SK-N-MC (cell line): ENCODE results near the gene TMEM181.
A peak's percentile ranks its signal among the peaks of the same experiment; 100 is the strongest.
"Not testable (repeated sequence)": the region's sequence is repeated elsewhere in the genome, so short reads cannot be mapped to it uniquely, and the experiment has no call there.

Source experiments
- DNase-seq: peaks from one replicate; pipeline ENCODE4 v3.0.0-alpha.2; 2011; ENCODE audit warnings: low read depth, low spot score
- H3K27ac ChIP-seq: fragments of 200-600 bp; sonication (generic); 2 replicates; pipeline ENCODE4 v1.5.1; 2016; ENCODE audit warnings: mixed run types
- H3K36me3 ChIP-seq: fragments of 200-600 bp; sonication (generic); 2 replicates; pipeline ENCODE4 v1.6.1; 2017; ENCODE audit warnings: antibody characterized with exemption, low read length, mixed read lengths; ENCODE audit not compliant: insufficient read depth
- H3K4me3 ChIP-seq: fragments of 200-600 bp; sonication (generic); 2 replicates; pipeline ENCODE4 v1.5.1; 2016
- H3K9ac ChIP-seq: fragments of 200-600 bp; sonication (generic); 2 replicates; pipeline ENCODE4 v1.8.0; 2017; ENCODE audit warnings: mixed run types, mixed read lengths; ENCODE audit not compliant: insufficient read length
- H3K9me3 ChIP-seq: fragments of 200-600 bp; sonication (generic); 2 replicates; pipeline ENCODE4 v1.6.1; 2017; ENCODE audit warnings: low read depth, mild to moderate bottlenecking, antibody characterized with exemption, low read length, moderate library complexity, mixed read lengths
- EZH2 ChIP-seq: fragments of 200-600 bp; sonication (generic); IDR thresholded peaks from one replicate; pipeline ENCODE4 v1.6.1; 2017; ENCODE audit warnings: antibody characterized with exemption
- FOXP2 ChIP-seq: optimal IDR thresholded peaks from 2 replicates; pipeline ENCODE3; 2011; ENCODE audit warnings: mild to moderate bottlenecking, moderate library complexity; ENCODE audit not compliant: insufficient read depth; ENCODE audit errors: extremely low read length, control extremely low read depth
- POLR2AphosphoS5 ChIP-seq: IDR thresholded peaks from 2 replicates; pipeline ENCODE4 v1.6.1; 2012; ENCODE audit warnings: mild to moderate bottlenecking, low read depth, low read length, borderline replicate concordance

The TMEM181 gene

DNA sequence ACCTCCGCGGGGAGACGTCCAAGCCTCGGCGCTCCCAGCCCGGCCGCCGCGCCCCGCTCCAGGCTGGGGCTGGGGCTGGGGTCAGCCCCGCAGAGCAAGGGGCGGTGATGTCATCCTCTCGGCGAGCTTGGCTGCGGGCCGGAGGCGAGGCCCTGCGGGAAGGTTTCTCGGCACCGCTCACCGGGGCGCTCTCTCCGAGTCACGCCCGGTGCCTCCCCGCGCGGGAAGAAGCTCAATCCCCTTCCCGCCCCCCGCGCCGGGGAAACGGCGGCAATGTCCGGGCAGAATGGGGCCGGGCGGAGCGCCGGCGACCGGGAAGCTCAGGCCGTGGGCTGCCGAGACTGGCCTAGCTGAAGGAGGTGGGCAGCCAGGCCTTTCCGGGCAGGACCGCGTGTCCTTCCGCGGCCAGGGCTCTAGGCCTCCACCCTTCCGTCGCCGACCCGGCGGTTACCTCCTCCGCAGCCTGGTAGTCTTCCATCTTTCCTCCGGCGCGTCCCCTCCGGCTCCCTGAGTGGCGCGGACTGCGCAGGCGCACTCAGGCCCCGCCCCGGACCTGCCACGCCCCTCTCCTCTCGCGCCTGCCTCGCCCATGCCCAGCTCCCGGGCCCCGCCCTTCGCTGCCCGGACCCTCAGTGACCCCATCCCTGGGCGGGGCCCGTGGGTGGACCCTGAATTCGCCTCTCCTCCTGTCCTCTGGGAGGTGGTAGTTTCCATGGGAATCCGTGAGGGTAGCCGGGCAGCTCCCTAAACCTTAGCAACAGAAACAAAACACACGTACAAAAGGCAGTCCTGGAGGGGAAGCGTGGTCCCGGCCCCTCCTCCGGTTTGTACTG lies 84.6 kb downstream of the TMEM181 start, which contains the start of gene DYNLT1:
Gene DYNLT1 (minus strand): TSS at position 513 of the 833 bp plus-strand sequence. CDS start 35 bp downstream, at position 478.
- no peak for DNase-seq
- Histone ChIP-seq H3K4me3 (peak within 1 kb of the TSS; percentile 98), H3K27ac (no peak within 1 kb of the TSS), H3K9ac (peak within 1 kb of the TSS; percentile 86), H3K9me3 (no peaks in the 10 kb centered on the region), H3K36me3 (no peaks in the 10 kb centered on the region; the same call in 1 of the 2 replicates)
- TF ChIP-seq FOXP2: no peak
- TF ChIP-seq POLR2AphosphoS5: peak; percentile 98

DNA sequence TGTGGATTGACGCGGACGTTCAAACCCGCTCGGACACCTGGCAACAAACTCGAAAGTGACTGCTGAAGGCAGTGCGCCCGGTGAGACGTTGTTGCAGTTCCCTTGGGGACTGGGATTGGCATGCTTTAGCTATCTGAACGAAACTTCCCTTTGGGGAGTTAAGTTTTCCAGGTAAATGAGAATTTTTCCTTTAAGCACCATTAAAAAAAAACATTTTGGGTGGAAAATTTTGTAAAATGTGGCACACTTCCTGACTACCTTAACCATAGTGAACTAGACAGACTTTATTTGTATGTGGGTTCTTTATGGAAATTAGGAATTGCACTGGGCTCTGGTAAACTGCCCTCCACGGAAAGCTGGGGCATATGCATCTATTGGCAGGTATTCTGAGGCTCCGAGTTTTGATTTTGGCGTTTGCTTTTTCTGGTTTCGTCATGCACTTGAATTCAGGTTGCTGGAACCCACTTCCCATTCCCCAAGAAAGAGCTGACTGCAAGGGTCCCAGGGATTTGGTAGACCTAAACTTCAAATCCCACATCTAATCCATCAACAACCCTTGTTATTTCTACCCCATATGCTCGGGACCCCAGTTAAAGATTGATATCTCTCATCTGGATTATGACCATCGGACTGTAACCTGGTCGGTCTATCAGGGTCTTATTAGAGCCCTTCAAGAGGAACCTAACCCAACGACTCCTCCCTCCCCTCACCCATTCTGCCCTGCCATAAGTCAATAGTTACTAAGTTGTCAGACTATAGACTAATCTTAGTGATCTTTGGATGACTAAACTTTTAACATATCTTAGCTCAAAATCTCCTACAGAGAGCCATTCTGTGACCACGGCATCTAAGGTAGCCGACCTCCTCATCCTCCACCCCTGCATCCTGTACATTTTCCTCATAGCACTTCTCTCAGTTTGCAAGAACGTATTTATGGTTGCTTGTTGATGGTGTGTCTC lies 85.5 kb downstream of the TMEM181 start:
- Histone ChIP-seq H3K27ac (no peak overlapping the region), H3K9ac (peak overlapping the region; percentile 75), H3K9me3 (no peaks in the 10 kb centered on the region), H3K36me3 (no peaks in the 10 kb centered on the region; the same call in 1 of the 2 replicates), H3K4me3 (peak overlapping the region; percentile 98)
- TF ChIP-seq POLR2AphosphoS5 (no peak), FOXP2 (no peak), EZH2 (no peak)
- no peak for DNase-seq

GRCh38 chr6:158646023-158646910 lies 86.4 kb downstream of the TMEM181 start:
- H3K4me3 ChIP-seq: no peak overlapping the region
- no peak overlapping the region for H3K27ac ChIP-seq
- no peaks in the 10 kb centered on the region for H3K9me3 ChIP-seq
- TF ChIP-seq POLR2AphosphoS5 (no peak), EZH2 (no peak), FOXP2 (no peak)
- H3K9ac ChIP-seq: no peak overlapping the region
- no peaks in the 10 kb centered on the region; the same call in 1 of the 2 replicates for H3K36me3 ChIP-seq
- no peak for DNase-seq

DNA sequence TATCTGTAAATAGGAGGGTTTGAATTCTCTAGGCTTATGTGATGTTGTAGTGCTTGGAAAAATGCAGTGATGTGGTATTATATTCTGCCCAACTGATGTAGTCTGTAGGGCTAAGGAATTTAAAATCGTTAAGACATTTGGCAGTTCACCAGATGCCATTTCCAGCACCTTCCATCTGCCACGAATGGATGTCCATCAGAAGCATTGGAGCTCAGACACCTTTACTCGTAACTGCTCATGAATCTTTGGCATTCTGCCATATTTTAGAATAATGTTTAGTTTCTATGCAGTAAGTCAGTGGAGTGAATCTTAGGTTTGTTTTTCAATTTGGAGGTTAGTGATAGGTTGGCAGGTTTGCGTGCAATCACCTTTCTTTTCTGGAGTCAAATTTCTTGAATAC lies 87.6 kb downstream of the TMEM181 start:
- Histone ChIP-seq H3K36me3 (no peaks in the 10 kb centered on the region; the same call in 1 of the 2 replicates), H3K9ac (no peak overlapping the region), H3K9me3 (no peaks in the 10 kb centered on the region), H3K4me3 (no peak overlapping the region), H3K27ac (no peak overlapping the region)
- no peak for DNase-seq
- TF ChIP-seq FOXP2 (no peak), EZH2 (no peak), POLR2AphosphoS5 (no peak)

GRCh38 chr6:158648682-158649131 lies 88.8 kb downstream of the TMEM181 start:
- TF ChIP-seq FOXP2 (no peak), POLR2AphosphoS5 (no peak), EZH2 (no peak)
- no peak overlapping the region for H3K27ac ChIP-seq
- DNase-seq: no peak
- H3K4me3 ChIP-seq: no peak overlapping the region
- no peak overlapping the region for H3K9ac ChIP-seq
- no peaks in the 10 kb centered on the region for H3K36me3 ChIP-seq
- no peaks in the 10 kb centered on the region for H3K9me3 ChIP-seq

DNA sequence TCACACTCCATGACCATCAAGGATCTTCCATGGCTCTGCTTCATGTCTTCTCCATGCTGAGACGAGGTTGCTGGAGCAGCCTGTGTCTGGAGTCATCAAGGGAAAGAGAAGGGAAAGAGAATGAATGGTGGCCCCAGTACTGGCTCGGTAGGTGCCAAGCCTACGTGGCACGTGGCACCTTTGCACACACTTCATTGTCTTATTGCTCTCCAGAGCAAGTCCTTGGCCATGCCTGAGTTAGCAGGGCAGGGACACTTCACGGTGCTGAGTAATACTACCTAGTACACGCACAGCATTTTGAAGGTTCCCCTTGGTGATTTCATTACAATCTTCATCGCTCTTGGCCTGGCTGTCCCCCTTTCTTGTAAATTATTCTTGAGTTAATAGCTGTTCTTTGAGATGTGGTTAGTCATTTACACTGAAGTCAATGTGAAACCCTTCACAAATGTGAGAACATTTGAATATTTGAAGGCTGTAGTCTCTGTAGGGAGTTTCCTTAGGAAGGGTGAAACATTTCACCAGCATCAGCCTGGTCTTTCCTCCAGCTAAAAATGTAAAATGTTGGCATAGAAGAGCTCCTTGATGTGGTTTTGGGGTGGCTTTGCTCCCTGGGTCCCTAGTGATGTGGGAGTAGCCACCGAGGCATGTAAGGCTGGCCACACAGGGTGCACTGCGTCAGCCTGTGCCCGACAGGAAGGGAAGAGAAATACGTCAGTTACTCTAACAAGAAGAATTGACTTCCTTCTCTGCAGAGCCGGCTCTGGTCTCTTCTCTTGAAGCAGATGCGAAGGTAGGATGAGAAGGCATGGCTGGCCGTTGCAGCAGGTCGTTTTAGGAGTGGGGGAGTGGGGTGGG lies 89.6 kb downstream of the TMEM181 start, which contains the start of gene SYTL3:
Gene SYTL3 (plus strand): TSS at position 766 of the 855 bp plus-strand sequence. CDS start 13,215 bp downstream, outside the sequence.
- TF ChIP-seq POLR2AphosphoS5 (no peak), FOXP2 (no peak), EZH2 (no peak)
- DNase-seq: no peak
- H3K27ac ChIP-seq: no peak within 1 kb of the TSS
- H3K9me3 ChIP-seq: no peaks in the 10 kb centered on the region
- H3K4me3 ChIP-seq: no peak within 1 kb of the TSS
- no peak within 1 kb of the TSS for H3K9ac ChIP-seq
- H3K36me3 ChIP-seq: no peaks in the 10 kb centered on the region

- H3K4me3 ChIP-seq, DNase-seq, H3K27ac ChIP-seq, H3K9ac ChIP-seq, H3K9me3 ChIP-seq, H3K36me3 ChIP-seq: not testable (repeated sequence)
Measured at GRCh38 chr6:158651981-158652737, 92.3 kb downstream of the TMEM181 start.
